HepG2 (cell line): Measurements from ENCODE around the gene CFAP97D1. TPM values are rescaled to one million over a fixed set of nuclear protein-coding genes. Genes with fewer than 3 reads are reported as not detected.
A peak's percentile ranks its signal among the peaks of the same experiment; 100 is the strongest.

ENCODE experiments used
- AKNA ChIP-seq: sonication (generic); formaldehyde crosslinking; IDR thresholded peaks from 2 replicates; pipeline ENCODE4 v1.4.0; 2020; ENCODE audit warnings: missing genetic modification reagents, borderline replicate concordance
- MNT ChIP-seq: fragments of 450-650 bp; IDR thresholded peaks from 2 replicates; pipeline ENCODE4 v1.6.1; 2016
- NFIC ChIP-seq: IDR thresholded peaks from 2 replicates; pipeline ENCODE4 v1.6.1; 2012; ENCODE audit warnings: mild to moderate bottlenecking, low read length, inconsistent platforms
- SIX4 ChIP-seq: sonication (generic); formaldehyde crosslinking; IDR thresholded peaks from 2 replicates; pipeline ENCODE4 v1.4.0; 2020; ENCODE audit warnings: missing genetic modification reagents
- SKIL ChIP-seq: sonication (generic); formaldehyde crosslinking; IDR thresholded peaks from 2 replicates; pipeline ENCODE4 v1.8.0; 2022; ENCODE audit warnings: missing genetic modification reagents, mild to moderate bottlenecking, moderate library complexity, borderline replicate concordance
- ZFY ChIP-seq: sonication (generic); formaldehyde crosslinking; IDR thresholded peaks from 2 replicates; pipeline ENCODE4 v1.4.0; 2020; ENCODE audit warnings: missing genetic modification reagents
- ZNF235 ChIP-seq: sonication (generic); formaldehyde crosslinking; IDR thresholded peaks from 2 replicates; pipeline ENCODE4 v1.8.1; 2023; ENCODE audit warnings: mild to moderate bottlenecking, missing genetic modification reagents, borderline replicate concordance
- ZNF788 ChIP-seq: sonication (generic); formaldehyde crosslinking; IDR thresholded peaks from 2 replicates; pipeline ENCODE4 v1.5.0; 2020; ENCODE audit warnings: mild to moderate bottlenecking, missing genetic modification reagents, borderline replicate concordance
- ZNF792 ChIP-seq: IDR thresholded peaks from 2 replicates; pipeline ENCODE4 v1.6.1; 2016
- polyA plus RNA-seq, 8 experiments: library from polyadenylated mRNA; depleted of rRNA in 3 of 8; stranded (reverse) in 7 of 8; unstranded in 1 of 8; fragments of >200 nt; fragmentation: Illumina TruSeq in 4 of 8; extraction: Trizol in 4 of 8; gene quantifications; 2 replicates each; pipeline versions ENCODE4 v1.2.1 to v1.2.3, GENCODE V29; 2011 to 2016; ENCODE audit warnings: low read depth in 4 of 8, missing spikeins in 1 of 8, mixed read lengths in 1 of 8; ENCODE audit not compliant: insufficient read depth in 1 of 8
- total RNA-seq, 5 experiments: library from RNA; depleted of rRNA; stranded (reverse); fragments of >200 nt; fragmentation: Illumina TruSeq; extraction: Trizol; gene quantifications; 2 replicates each; pipeline ENCODE4 v1.2.3, GENCODE V29; 2016; ENCODE audit warnings: low read depth in 1 of 5
- TF ChIP-seq, protein P1 (sequence below): sonication (generic); formaldehyde crosslinking; IDR thresholded peaks from 2 replicates; pipeline ENCODE4 v1.5.1; 2020; ENCODE audit warnings: missing genetic modification reagents, mild to moderate bottlenecking, borderline replicate concordance
- TF ChIP-seq, protein P2 (sequence below): sonication (generic); formaldehyde crosslinking; IDR thresholded peaks from 2 replicates; pipeline ENCODE4 v1.5.1; 2020; ENCODE audit warnings: mild to moderate bottlenecking, missing genetic modification reagents, borderline replicate concordance

The CFAP97D1 gene
- total and polyA plus RNA-seq, 2 of the 13 experiments (the other 11 are each of a cell fraction or from before 2014, with no cell fraction given) = 0.02 TPM; not detected in 1

GRCh38 chr17:43778337-43779144 is 1.7 kb upstream of the CFAP97D1 start, which contains the start of gene DUSP3 (continued):
- TF ChIP-seq AKNA (CRISPR knock-in tag) (peak; percentile 33; the same call in 1 of the 2 replicates), NFIC (no peak), SKIL (CRISPR knock-in tag) (no peak; the same call in 1 of the 2 replicates), ZNF788 (CRISPR knock-in tag) (peak; percentile 91), MNT (no peak; the same call in 1 of the 2 replicates), ZNF235 (peak; percentile 95), ZFY (peak; percentile 87), ZNF792 (CRISPR knock-in tag) (peak; percentile 22; the same call in 1 of the 2 replicates), SIX4 (CRISPR knock-in tag) (no peak)
- TF ChIP-seq, protein P1, sequence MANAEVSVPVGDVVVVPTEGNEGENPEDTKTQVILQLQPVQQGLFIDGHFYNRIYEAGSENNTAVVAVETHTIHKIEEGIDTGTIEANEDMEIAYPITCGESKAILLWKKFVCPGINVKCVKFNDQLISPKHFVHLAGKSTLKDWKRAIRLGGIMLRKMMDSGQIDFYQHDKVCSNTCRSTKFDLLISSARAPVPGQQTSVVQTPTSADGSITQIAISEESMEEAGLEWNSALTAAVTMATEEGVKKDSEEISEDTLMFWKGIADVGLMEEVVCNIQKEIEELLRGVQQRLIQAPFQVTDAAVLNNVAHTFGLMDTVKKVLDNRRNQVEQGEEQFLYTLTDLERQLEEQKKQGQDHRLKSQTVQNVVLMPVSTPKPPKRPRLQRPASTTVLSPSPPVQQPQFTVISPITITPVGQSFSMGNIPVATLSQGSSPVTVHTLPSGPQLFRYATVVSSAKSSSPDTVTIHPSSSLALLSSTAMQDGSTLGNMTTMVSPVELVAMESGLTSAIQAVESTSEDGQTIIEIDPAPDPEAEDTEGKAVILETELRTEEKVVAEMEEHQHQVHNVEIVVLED (CRISPR knock-in tag) = peak; percentile 57
- TF ChIP-seq, protein P2, sequence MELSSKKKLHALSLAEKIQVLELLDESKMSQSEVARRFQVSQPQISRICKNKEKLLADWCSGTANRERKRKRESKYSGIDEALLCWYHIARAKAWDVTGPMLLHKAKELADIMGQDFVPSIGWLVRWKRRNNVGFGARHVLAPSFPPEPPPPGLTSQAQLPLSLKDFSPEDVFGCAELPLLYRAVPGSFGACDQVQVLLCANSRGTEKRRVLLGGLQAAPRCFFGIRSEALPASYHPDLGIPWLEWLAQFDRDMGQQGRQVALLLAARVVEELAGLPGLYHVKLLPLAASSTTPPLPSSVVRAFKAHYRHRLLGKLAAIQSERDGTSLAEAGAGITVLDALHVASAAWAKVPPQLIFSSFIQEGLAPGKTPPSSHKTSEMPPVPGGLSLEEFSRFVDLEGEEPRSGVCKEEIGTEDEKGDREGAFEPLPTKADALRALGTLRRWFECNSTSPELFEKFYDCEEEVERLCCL (CRISPR knock-in tag) = peak; percentile 56; the same call in 1 of the 2 replicates
